HG03558 (cell line): ENCODE data around the gene AP2A1.
"Not testable (repeated sequence)": the region's sequence is repeated elsewhere in the genome, so short reads cannot be mapped to it uniquely, and the experiment has no call there.

ENCODE experiments used
- ATAC-seq: cut with Tn5 transposase; IDR thresholded peaks from one replicate; pipeline ENCODE4 v1.9.1; 2021; ENCODE audit warnings: moderate number of reproducible peaks; ENCODE audit not compliant: unreplicated experiment; ENCODE audit errors: extremely low read depth

AP2A1 gene

DNA sequence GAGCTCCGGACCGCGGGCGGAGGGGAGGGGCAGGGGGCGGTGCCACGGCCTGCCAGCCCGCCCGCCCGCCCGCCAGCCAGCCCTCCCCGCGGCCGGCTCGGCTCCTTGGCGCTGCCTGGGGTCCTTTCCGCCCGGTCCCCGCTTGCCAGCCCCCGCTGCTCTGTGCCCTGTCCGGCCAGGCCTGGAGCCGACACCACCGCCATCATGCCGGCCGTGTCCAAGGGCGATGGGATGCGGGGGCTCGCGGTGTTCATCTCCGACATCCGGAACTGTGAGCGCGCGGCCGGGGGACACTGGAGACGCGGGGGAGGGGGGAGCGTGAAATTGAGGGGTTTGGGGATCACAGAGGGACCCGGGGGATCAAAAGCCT, at the start of gene AP2A1:
Gene AP2A1 (plus strand): TSS at position 72 of the 370 bp plus-strand sequence. CDS start 133 bp downstream, at position 205.
- no peak for ATAC-seq

GRCh38 chr19:49718511-49718910, 48.3 kb upstream of the AP2A1 start:
- no peak for ATAC-seq

- ATAC-seq, result no peak
These were observed 47.8 kb upstream of the AP2A1 start for GRCh38 chr19:49718991-49719390.

GRCh38 chr19:49719420-49719819, 47.4 kb upstream of the AP2A1 start:
- ATAC-seq, result not testable (repeated sequence)

- no peak for ATAC-seq
These were observed 39.4 kb upstream of the AP2A1 start for GRCh38 chr19:49727217-49728030.

- ATAC-seq, result no peak
These were observed 36.6 kb upstream of the AP2A1 start for GRCh38 chr19:49730166-49730565.

GRCh38 chr19:49738268-49738667, 28.5 kb upstream of the AP2A1 start:
- no peak for ATAC-seq

GRCh38 chr19:49739098-49739497, 27.7 kb upstream of the AP2A1 start:
- no peak for ATAC-seq

DNA sequence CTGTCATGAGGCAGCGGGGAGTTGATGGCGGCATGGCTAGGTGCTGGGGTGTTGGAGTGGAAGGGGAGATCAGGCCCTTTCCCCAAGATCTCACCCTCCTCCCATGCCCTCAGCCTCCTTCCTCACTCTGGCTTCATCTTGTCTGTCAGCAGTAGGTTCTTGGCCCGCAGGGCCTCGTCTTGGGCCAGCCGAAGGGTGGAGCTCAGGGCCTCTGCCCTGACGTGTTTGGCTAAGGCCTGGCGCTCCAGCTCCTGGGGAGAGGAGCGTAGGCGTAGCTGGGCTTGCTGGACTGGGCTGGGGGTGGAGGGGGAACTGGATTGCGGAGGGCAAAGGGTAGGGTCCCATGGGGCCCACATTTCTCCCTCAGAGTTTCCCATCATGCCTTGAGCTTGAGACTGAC, 26.9 kb upstream of the AP2A1 start:
- no peak for ATAC-seq

DNA sequence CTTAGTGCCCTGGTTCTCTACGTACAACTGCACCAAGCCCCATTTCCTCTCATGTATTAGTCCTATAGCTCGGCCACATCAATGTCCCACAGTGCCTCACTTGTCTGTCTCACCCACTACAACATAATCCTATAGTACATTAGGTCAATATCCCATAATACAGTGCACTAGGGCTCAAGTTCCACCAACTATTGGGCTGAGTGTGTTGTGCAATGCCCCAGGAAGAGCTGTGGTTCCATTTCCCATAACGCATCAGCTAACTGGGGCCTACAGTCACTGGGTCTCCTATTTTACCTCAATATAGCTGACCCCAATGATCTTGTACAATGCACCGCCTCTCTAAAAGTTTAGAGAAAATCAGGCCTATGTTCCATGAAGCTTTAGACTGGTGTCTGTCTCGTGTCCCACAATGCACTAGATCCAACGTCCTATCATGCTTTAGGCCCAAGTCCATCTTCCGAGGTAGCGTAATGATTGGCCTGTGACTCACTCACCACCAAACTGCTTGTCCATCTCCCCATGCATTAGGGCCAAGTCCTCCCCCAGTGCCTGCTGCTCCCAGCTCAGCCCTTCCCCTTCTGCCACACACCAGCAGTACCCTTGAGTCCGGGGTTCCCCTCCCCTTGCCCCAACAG, 25.5 kb upstream of the AP2A1 start:
- no peak for ATAC-seq

DNA sequence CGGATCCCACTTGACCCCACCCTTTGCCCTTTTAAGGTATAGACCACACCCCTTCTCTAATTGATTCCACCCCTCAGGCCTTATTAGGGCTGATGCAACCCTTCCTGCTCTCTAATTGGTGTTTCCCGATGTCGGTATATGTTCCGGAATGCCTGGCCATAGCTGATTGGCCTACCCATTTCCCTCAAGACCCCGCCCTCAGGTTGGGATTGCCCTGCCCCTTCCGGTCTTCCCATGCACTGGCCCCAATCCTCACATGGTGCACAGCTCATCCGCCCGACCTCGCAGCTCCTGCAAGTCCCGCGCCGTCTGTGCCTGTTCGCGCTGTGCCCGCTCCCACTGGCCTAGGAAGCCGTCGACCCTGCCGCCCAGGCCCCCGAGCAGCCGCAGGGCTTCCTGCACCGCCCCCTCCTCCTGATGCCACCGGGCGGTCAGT, 21.8 kb upstream of the AP2A1 start:
- ATAC-seq, result no peak

- no peak for ATAC-seq
These were observed 20.4 kb upstream of the AP2A1 start for GRCh38 chr19:49746206-49746958.

DNA sequence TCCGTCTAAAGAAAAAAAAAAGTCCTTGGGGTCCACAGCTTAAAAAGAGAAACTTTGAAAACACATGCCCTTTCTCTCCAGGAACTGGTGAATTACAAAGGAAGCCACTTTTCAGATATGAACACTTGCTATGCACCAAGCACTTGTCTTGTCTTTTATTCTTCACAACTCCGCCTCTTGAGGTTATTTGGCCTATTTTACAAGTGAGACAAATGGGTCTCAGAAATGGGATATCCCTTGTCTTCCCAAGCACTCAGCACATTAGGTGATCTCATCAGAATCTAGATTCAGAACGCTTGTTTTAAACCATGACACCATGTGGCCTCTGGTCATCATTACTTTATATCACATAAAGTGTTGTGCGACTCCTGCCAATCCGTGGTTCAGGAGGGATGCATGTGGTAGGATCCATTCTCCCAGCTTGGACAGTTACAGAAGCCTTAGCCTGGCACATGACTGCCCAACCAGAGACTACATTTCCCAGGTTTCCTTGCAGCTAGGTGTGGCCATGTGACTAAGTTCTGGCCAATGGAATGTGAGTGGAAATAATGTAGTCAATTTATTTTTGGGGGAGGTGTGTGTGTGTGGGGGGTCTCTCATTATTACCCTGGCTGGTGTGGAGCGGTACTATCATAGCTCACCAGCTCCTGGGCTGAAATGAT, 17.6 kb upstream of the AP2A1 start:
- no peak for ATAC-seq

DNA sequence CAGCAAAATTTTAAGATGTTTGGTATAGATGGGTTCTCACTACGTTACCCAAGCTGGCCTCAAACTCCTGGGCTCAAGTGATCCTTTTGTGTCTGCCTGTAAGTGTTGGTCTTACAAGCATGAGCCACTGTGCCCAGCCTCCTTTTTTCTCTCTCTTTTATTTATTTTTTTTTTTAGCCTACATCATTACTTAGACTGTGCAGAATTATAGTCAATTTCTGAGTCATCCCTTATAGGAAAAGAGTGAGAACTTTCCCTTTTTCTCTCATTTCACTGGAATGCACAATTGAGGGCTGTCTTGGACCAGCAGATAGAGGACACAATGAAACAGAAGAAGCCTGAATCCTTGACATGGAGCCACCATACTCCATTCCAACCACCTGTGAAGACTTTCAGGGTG, 17.0 kb upstream of the AP2A1 start:
- no peak for ATAC-seq

DNA sequence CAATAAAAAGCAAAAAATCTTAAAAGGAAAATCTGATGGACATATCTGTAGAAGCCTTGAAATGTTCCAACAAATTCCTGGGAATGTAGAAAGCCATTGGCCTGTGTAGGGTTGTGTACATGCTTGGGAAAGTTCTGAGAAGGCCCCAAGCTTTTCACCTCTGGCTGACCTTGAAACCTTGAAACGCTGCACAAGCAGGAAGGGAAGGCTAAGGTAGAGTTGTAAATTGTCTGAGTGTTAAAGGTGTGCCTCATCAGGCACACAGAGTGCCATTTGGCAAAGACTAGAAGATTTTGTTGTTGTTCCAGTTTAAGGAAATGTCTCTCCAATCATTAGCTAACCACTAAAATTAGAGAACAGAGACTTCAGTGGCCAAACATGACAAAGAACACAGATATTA, 14.1 kb upstream of the AP2A1 start:
- no peak for ATAC-seq

- no peak for ATAC-seq
These were observed 10.8 kb upstream of the AP2A1 start for GRCh38 chr19:49755956-49756355.

DNA sequence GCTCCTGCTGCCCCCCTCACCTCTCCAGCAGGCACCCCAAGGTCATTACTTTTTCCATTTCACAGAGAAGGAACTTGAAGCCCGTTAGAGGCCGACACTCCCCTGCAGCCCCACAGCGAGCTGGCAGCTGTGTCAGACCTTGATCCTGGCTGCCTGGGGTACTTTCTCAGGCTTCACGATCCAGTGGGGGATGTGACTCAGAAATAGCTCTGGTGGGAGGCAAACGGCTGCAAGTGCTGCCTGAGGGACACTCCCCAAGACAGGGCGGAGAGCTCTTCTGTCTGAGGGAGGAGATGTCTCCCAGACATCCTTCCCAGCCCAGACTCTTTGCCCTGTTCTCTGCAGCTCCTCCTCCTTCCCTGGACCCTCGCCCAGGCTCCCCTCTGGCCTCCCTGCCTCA, 8.5 kb upstream of the AP2A1 start:
- ATAC-seq, result no peak

- no peak for ATAC-seq
These were observed 5.6 kb upstream of the AP2A1 start for GRCh38 chr19:49761249-49761624.

DNA sequence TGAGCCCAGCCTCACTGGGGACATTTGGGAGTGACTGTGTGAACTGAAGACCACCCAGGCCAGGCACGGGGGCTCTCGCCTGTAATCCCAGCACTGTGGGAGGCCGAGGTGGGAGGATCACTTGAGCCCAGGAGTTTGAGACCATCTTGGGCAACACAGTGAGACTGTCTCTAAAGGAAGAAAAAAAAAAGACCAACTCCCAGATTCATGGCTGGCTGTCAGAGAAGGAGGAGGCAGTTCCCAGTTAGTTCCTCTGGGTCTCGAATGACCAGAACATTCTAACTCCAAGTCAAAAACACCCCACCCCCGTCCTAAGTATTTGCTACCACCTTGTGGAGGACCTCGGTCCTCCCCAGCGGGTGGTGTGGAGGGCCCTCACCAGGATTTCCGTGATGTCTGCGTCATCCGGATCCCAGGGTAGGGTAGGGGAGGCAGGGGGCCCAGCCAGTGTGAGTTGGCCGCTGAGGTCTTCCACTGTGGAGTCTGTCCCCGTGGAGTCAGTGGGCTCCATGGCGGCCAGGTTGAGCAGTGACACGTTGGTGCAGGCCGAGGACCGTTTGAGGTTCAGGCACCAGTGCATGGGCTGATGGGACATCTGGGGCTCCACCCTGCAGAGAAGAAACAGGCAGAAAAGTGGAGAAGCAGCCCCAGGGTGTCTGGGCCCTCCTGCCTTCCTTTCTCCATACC, 5.0 kb upstream of the AP2A1 start:
- ATAC-seq, result no peak

GRCh38 chr19:49763230-49763629, 3.6 kb upstream of the AP2A1 start, which contains the start of gene TSKS:
TSS of gene TSKS (minus strand) at chr19:49763306. CDS start at chr19:49763247, 59 bp downstream.
- ATAC-seq, result no peak
